Keratinocyte (primary cell): ENCODE results near the gene CLECL1.

Experiments used
- EZH2 ChIP-seq: IDR thresholded peaks from one replicate; pipeline ENCODE4 v1.6.1; 2012; ENCODE audit warnings: inconsistent platforms, mild to moderate bottlenecking, low read length, moderate library complexity
- TF ChIP-seq, protein P1 (sequence below), 3 experiments: IDR thresholded peaks in 1 of 3; conservative IDR thresholded peaks in 1 of 3; optimal IDR thresholded peaks in 1 of 3; 2 replicates in 2 of 3; 3 replicates in 1 of 3; pipeline versions ENCODE3 to v1.5.1; 2011; ENCODE audit warnings: low read length in 3 of 3, mild to moderate bottlenecking in 3 of 3, moderate library complexity in 2 of 3, control low read depth in 1 of 3, inconsistent platforms in 1 of 3; ENCODE audit not compliant: insufficient read depth in 2 of 3; ENCODE audit errors: extremely low read depth in 1 of 3

DNA sequence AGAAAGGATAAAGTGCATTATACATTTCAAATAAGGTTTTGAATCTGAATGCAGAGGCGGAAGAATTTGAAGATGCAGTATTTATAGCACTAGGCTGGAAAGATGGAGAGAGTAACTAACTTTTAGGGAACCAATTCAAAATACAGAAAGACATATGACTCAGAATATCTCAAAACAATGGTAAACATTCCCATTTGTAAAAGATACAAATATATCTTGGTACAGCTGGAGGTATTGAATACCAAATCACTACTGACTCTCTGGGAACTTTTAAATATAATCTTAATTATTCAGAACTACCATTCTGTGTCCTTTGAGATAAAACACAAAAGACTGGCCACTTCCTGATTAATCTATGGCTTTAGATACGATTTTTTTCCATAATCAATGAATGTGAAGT, 22.7 kb upstream of the CLECL1 start:
- TF ChIP-seq, protein P1, sequence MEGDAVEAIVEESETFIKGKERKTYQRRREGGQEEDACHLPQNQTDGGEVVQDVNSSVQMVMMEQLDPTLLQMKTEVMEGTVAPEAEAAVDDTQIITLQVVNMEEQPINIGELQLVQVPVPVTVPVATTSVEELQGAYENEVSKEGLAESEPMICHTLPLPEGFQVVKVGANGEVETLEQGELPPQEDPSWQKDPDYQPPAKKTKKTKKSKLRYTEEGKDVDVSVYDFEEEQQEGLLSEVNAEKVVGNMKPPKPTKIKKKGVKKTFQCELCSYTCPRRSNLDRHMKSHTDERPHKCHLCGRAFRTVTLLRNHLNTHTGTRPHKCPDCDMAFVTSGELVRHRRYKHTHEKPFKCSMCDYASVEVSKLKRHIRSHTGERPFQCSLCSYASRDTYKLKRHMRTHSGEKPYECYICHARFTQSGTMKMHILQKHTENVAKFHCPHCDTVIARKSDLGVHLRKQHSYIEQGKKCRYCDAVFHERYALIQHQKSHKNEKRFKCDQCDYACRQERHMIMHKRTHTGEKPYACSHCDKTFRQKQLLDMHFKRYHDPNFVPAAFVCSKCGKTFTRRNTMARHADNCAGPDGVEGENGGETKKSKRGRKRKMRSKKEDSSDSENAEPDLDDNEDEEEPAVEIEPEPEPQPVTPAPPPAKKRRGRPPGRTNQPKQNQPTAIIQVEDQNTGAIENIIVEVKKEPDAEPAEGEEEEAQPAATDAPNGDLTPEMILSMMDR (optimal IDR thresholded peaks at IDR 0.05 in 1 of 3, IDR thresholded peaks at IDR 0.05 in 1 of 3, conservative IDR thresholded peaks at IDR 0.05 in 1 of 3; ENCODE audit: extremely low read depth in 1 of 3, insufficient read depth in 2 of 3, low read length in 3 of 3), result no peak
- TF ChIP-seq EZH2, result no peak
